HCT116 (cell line): ENCODE data around the gene FOXR1. TPM values are rescaled to one million over a fixed set of nuclear protein-coding genes. Genes with fewer than 3 reads are reported as not detected.

Experiments used
- ATAC-seq: fragments of 200-7000 bp; cut with Tn5 transposase; 2 replicates; pipeline ENCODE4 v1.9.1; 2020; ENCODE audit warnings: mild to moderate bottlenecking, moderate library complexity
- BruUV-seq: library from RNA; stranded (reverse); fragments of 400-500 nt; replicated peaks from 2 replicates; lab custom pipeline; 2021; lab: Mats Ljungman, UMichigan
- CTCF ChIA-PET: fragments of 300-600 bp; sonication (Branson Sonifier 250); formaldehyde crosslinking; loops from one replicate; lab custom pipeline; 2021; ENCODE audit warnings: antibody characterized with exemption; lab: Charles Lee
- POLR2A ChIA-PET: fragments of 300-600, 350-600 bp; sonication (Branson Sonifier 250); formaldehyde crosslinking; loops from one replicate; lab custom pipeline; 2021; ENCODE audit warnings: antibody characterized with exemption; lab: Charles Lee
- RAD21 ChIA-PET, 2 experiments: fragments of 300-600 bp; sonication (Branson Sonifier 250); formaldehyde crosslinking; loops; one replicate each; lab custom pipeline; 2023; ENCODE audit warnings: low total read pairs in 2 of 2; ENCODE audit not compliant: uncharacterized antibody in 2 of 2, unreplicated experiment in 2 of 2, low non-redundant PET in 1 of 2; lab: Charles Lee
- DNase-seq: peaks from one replicate; pipeline ENCODE4 v3.0.0-alpha.2; 2010; ENCODE audit warnings: low read depth, low spot score
- H2AFZ ChIP-seq: fragments of 200-600 bp; shearing (Covaris generic), sonication (generic); 2 replicates; pipeline ENCODE4 v1.6.1; 2017; ENCODE audit warnings: low read depth, mixed run types, mixed read lengths, antibody characterized with exemption, low read length; ENCODE audit not compliant: poor library complexity, severe bottlenecking
- H3K27ac ChIP-seq: 2 replicates; pipeline ENCODE4 v1.5.1; 2012; ENCODE audit warnings: low read depth, low read length
- H3K27me3 ChIP-seq: fragments of 200-600 bp; sonication (generic); 2 replicates; pipeline ENCODE4 v1.6.1; 2016; ENCODE audit warnings: mixed run types, low read length, mixed read lengths; ENCODE audit not compliant: insufficient read depth
- H3K36me3 ChIP-seq, 2 experiments: fragments of 200-500 bp in 1 of 2; fragments of 200-600 bp in 1 of 2; sonication (Bioruptor generic) in 1 of 2; sonication (generic) in 1 of 2; 2 replicates each; pipeline versions ENCODE4 v1.5.1 to v1.6.1; 2014 to 2016; ENCODE audit warnings: low read length in 2 of 2, inconsistent platforms in 1 of 2, mixed read lengths in 1 of 2, mixed run types in 1 of 2; ENCODE audit not compliant: insufficient read depth in 2 of 2, control insufficient read depth in 1 of 2
- H3K4me1 ChIP-seq, 2 experiments: fragments of 200-600 bp in 1 of 2; sonication (generic) in 1 of 2; 2 replicates each; pipeline versions ENCODE4 v1.5.1 to v1.6.1; 2012 to 2017; ENCODE audit warnings: low read length in 2 of 2, inconsistent platforms in 1 of 2, mild to moderate bottlenecking in 1 of 2, mixed read lengths in 1 of 2, mixed run types in 1 of 2, moderate library complexity in 1 of 2; ENCODE audit not compliant: insufficient read depth in 2 of 2, control insufficient read depth in 1 of 2
- H3K4me2 ChIP-seq: fragments of 200-600 bp; sonication (generic); 2 replicates; pipeline ENCODE4 v1.6.1; 2017; ENCODE audit warnings: mixed run types, low read length, mixed read lengths
- H3K4me3 ChIP-seq, 2 experiments: fragments of 200-600 bp in 1 of 2; sonication (generic) in 1 of 2; replicated peaks in 1 of 2; 2 replicates each; pipeline ENCODE4 v1.5.1; 2011 to 2016; ENCODE audit warnings: low read length in 2 of 2, control low read depth in 1 of 2, low read depth in 1 of 2, mild to moderate bottlenecking in 1 of 2, mixed read lengths in 1 of 2, mixed run types in 1 of 2
- H3K79me2 ChIP-seq: fragments of 200-600 bp; sonication (generic); 2 replicates; pipeline ENCODE4 v1.6.1; 2017; ENCODE audit warnings: mild to moderate bottlenecking, mixed run types, low read length, moderate library complexity, mixed read lengths; ENCODE audit not compliant: insufficient read depth
- H3K9ac ChIP-seq: fragments of 200-600 bp; sonication (generic); 2 replicates; pipeline ENCODE4 v1.6.1; 2016; ENCODE audit warnings: low read length, mixed read lengths
- H3K9me2 ChIP-seq: fragments of 200-600 bp; sonication (generic), shearing (Covaris generic); 2 replicates; pipeline ENCODE4 v1.6.1; 2017; ENCODE audit warnings: mixed run types, mild to moderate bottlenecking, moderate library complexity; ENCODE audit not compliant: insufficient read depth
- H3K9me3 ChIP-seq, 2 experiments: fragments of 200-500 bp in 1 of 2; fragments of 200-600 bp in 1 of 2; sonication (Bioruptor generic) in 1 of 2; sonication (generic) in 1 of 2; 2 replicates each; pipeline ENCODE4 v1.6.1; 2014 to 2017; ENCODE audit warnings: low read length in 2 of 2, mixed read lengths in 2 of 2, inconsistent platforms in 1 of 2, low read depth in 1 of 2, mild to moderate bottlenecking in 1 of 2, mixed run types in 1 of 2, moderate library complexity in 1 of 2; ENCODE audit not compliant: control insufficient read depth in 1 of 2, insufficient read depth in 1 of 2
- H4K20me1 ChIP-seq: fragments of 200-600 bp; sonication (generic), shearing (Covaris generic); 2 replicates; pipeline ENCODE4 v1.6.1; 2017; ENCODE audit warnings: mixed run types, mild to moderate bottlenecking, moderate library complexity; ENCODE audit not compliant: insufficient read depth
- CBX3 ChIP-seq: IDR thresholded peaks from 2 replicates; pipeline ENCODE4 v1.6.1; 2012; ENCODE audit warnings: low read depth
- EGR1 ChIP-seq: IDR thresholded peaks from 2 replicates; pipeline ENCODE4 v1.6.1; 2012; ENCODE audit warnings: low read depth
- EZH2 ChIP-seq: fragments of 200-600 bp; sonication (generic); IDR thresholded peaks from 2 replicates; pipeline ENCODE4 v1.6.1; 2017; ENCODE audit warnings: antibody characterized with exemption, mixed run types
- JUND ChIP-seq: IDR thresholded peaks from 2 replicates; pipeline ENCODE4 v1.6.1; 2012
- POLR2A ChIP-seq: IDR thresholded peaks from 2 replicates; pipeline ENCODE4 v1.7.0; 2011; ENCODE audit warnings: borderline replicate concordance; ENCODE audit not compliant: insufficient read depth, insufficient read length; ENCODE audit errors: extremely low read depth
- POLR2AphosphoS5 ChIP-seq: IDR thresholded peaks from 2 replicates; pipeline ENCODE4 v1.6.1; 2011; ENCODE audit warnings: mild to moderate bottlenecking, low read depth, low read length, moderate library complexity
- SIN3A ChIP-seq: IDR thresholded peaks from 2 replicates; pipeline ENCODE4 v1.6.1; 2012; ENCODE audit warnings: low read depth
- SP1 ChIP-seq: IDR thresholded peaks from 2 replicates; pipeline ENCODE4 v1.6.1; 2012; ENCODE audit warnings: low read depth
- TCF7L2 ChIP-seq: IDR thresholded peaks from 2 replicates; pipeline ENCODE4 v1.7.0; 2011; ENCODE audit warnings: borderline replicate concordance, inconsistent platforms; ENCODE audit not compliant: insufficient read depth, insufficient read length; ENCODE audit errors: extremely low read depth
- YY1 ChIP-seq: IDR thresholded peaks from 2 replicates; pipeline ENCODE4 v1.6.1; 2011; ENCODE audit warnings: low read length, low read depth, moderate library complexity, mild to moderate bottlenecking; ENCODE audit not compliant: insufficient replicate concordance; ENCODE audit errors: extremely low read depth
- ZFX ChIP-seq: fragments of 450-650 bp; IDR thresholded peaks from 2 replicates; pipeline ENCODE4 v1.6.1; 2017
- intact Hi-C: fragments of 100-400 bp; cut with micrococcal nuclease; formaldehyde crosslinking; loops from 2 replicates; pipeline ENCODE4 v1.10.0; 2022
- total RNA-seq: library from RNA; stranded (reverse); gene quantifications from one replicate; pipeline ENCODE4 v1.2.1, GENCODE V29; 2021; ENCODE audit not compliant: unreplicated experiment
- TF ChIP-seq, protein P1 (sequence below): IDR thresholded peaks from 2 replicates; pipeline ENCODE4 v1.6.1; 2012; ENCODE audit warnings: low read depth
- TF ChIP-seq, protein P2 (sequence below): IDR thresholded peaks from 2 replicates; pipeline ENCODE4 v1.6.1; 2012
- TF ChIP-seq, protein P3 (sequence below): IDR thresholded peaks from 2 replicates; pipeline ENCODE4 v1.6.1; 2012
- TF ChIP-seq, protein P4 (sequence below), 3 experiments: fragments of 200-600 bp in 1 of 3; sonication (generic) in 1 of 3; IDR thresholded peaks in 2 of 3; conservative IDR thresholded peaks in 1 of 3; 2 replicates each; pipeline ENCODE4 v1.5.1; 2012 to 2017; ENCODE audit warnings: low read depth in 2 of 3, low read length in 2 of 3, antibody characterized with exemption in 1 of 3, borderline replicate concordance in 1 of 3, control low read depth in 1 of 3, mild to moderate bottlenecking in 1 of 3, mixed read lengths in 1 of 3, mixed run types in 1 of 3, moderate library complexity in 1 of 3; ENCODE audit not compliant: insufficient read depth in 1 of 3

Gene FOXR1
- total RNA-seq, 1 experiment from 2014 or later, result not detected

DNA sequence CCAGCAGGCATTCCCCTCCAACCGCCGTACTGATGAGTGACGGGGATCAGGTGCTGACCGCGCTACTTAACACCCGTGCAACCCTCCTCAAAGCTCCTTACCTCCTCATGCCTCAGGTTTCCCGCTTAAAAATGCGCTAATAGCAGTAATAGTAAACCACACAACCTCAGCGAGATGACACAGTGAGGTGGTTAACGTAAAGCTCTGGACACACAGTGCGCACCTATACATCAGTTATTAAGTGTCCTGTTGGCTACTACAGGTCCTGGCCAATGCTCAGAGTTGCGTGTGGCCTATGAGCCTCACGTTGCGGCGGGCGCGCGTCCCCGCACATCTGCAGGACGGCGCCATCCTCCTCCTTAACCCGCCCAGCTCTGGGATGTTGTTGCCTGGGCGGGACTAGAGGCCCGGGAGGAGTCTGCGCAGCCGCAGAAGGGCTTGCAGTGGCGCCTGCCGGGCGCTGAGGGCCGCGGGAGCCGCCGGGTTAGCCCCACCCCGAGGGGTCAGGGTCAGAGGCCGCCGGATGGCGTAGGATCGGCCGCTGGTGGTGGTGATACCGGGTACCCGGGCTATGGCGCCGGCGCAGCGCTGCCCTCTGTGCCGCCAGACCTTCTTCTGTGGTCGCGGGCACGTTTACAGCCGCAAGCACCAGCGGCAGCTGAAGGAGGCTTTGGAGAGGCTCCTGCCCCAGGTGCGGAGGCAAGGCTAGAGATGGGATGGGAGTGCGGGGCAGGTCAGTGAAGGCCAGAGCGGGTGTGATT, 26.2 kb downstream of the FOXR1 start, which contains the start of gene CENATAC:
CENATAC (plus strand) TSS at position 512 of the 761 bp plus-strand sequence; CDS start at position 572, 60 bp downstream.
- Histone ChIP-seq H3K4me3 (peak within 1 kb of the TSS; percentile 90), H3K27me3 (no peaks in the 10 kb centered on the region), H3K9ac (peak within 1 kb of the TSS; percentile 90), H3K9me3 (no peaks in the 10 kb centered on the region), H3K36me3 (peaks cover 10 to 23% of the 10 kb centered on the region in 2 experiments), H4K20me1 (no peaks in the 10 kb centered on the region), H3K4me1 (peaks cover 15 to 46% of the 10 kb centered on the region in 2 experiments), H3K79me2 (peaks cover 68% of the 10 kb centered on the region), H3K9me2 (no peaks in the 10 kb centered on the region)
- CTCF ChIA-PET, result interaction anchor here (0.6 to 1.0 kb wide), 2 partner anchors 42 to 89 kb away, joined by 3 read pairs; partner anchors contain the start of gene UPK2
- ATAC-seq, result peak; percentile 90
- RAD21 ChIA-PET, result interaction anchor here in 1 of 2 experiments (0.5 kb wide), 1 partner anchor 9 kb away, joined by 3 read pairs; no protein-coding TSS in a partner anchor
- peak; percentile 74 for DNase-seq
- POLR2A ChIA-PET, result no interaction called here
- TF ChIP-seq, protein P1, sequence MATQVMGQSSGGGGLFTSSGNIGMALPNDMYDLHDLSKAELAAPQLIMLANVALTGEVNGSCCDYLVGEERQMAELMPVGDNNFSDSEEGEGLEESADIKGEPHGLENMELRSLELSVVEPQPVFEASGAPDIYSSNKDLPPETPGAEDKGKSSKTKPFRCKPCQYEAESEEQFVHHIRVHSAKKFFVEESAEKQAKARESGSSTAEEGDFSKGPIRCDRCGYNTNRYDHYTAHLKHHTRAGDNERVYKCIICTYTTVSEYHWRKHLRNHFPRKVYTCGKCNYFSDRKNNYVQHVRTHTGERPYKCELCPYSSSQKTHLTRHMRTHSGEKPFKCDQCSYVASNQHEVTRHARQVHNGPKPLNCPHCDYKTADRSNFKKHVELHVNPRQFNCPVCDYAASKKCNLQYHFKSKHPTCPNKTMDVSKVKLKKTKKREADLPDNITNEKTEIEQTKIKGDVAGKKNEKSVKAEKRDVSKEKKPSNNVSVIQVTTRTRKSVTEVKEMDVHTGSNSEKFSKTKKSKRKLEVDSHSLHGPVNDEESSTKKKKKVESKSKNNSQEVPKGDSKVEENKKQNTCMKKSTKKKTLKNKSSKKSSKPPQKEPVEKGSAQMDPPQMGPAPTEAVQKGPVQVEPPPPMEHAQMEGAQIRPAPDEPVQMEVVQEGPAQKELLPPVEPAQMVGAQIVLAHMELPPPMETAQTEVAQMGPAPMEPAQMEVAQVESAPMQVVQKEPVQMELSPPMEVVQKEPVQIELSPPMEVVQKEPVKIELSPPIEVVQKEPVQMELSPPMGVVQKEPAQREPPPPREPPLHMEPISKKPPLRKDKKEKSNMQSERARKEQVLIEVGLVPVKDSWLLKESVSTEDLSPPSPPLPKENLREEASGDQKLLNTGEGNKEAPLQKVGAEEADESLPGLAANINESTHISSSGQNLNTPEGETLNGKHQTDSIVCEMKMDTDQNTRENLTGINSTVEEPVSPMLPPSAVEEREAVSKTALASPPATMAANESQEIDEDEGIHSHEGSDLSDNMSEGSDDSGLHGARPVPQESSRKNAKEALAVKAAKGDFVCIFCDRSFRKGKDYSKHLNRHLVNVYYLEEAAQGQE, result no peak
- TF ChIP-seq, protein P2, sequence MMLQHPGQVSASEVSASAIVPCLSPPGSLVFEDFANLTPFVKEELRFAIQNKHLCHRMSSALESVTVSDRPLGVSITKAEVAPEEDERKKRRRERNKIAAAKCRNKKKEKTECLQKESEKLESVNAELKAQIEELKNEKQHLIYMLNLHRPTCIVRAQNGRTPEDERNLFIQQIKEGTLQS, result no peak
- TF ChIP-seq EZH2 (no peak), JUND (no peak), YY1 (peak; percentile 80), ZFX (peak; percentile 78), TCF7L2 (no peak), POLR2A (peak; percentile 99), CBX3 (peak; percentile 77; the same call in 1 of the 2 replicates), EGR1 (peak; percentile 51), SIN3A (peak; percentile 95), SP1 (peak; percentile 50), POLR2AphosphoS5 (peak; percentile 98)
- TF ChIP-seq, protein P3, sequence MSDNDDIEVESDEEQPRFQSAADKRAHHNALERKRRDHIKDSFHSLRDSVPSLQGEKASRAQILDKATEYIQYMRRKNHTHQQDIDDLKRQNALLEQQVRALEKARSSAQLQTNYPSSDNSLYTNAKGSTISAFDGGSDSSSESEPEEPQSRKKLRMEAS, result peak; percentile 69; the same call in 1 of the 2 replicates
- TF ChIP-seq, protein P4, sequence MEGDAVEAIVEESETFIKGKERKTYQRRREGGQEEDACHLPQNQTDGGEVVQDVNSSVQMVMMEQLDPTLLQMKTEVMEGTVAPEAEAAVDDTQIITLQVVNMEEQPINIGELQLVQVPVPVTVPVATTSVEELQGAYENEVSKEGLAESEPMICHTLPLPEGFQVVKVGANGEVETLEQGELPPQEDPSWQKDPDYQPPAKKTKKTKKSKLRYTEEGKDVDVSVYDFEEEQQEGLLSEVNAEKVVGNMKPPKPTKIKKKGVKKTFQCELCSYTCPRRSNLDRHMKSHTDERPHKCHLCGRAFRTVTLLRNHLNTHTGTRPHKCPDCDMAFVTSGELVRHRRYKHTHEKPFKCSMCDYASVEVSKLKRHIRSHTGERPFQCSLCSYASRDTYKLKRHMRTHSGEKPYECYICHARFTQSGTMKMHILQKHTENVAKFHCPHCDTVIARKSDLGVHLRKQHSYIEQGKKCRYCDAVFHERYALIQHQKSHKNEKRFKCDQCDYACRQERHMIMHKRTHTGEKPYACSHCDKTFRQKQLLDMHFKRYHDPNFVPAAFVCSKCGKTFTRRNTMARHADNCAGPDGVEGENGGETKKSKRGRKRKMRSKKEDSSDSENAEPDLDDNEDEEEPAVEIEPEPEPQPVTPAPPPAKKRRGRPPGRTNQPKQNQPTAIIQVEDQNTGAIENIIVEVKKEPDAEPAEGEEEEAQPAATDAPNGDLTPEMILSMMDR (IDR thresholded peaks at IDR 0.05 in 2 of 3, conservative IDR thresholded peaks at IDR 0.05 in 1 of 3; ENCODE audit: borderline replicate concordance in 1 of 3, insufficient read depth in 1 of 3, low read depth in 2 of 3, low read length in 2 of 3), result no peak
- TF ChIP-seq, all 23 proteins: peak for 9
- Histone ChIP-seq H3K27ac (peak within 1 kb of the TSS; percentile 96), H2AFZ (no peak within 1 kb of the TSS), H3K4me2 (peak within 1 kb of the TSS; percentile 97)
- no TSS peak for BruUV-seq
- intact Hi-C loops, result no loop called here
